Endothelial cell (in vitro differentiated cells): ENCODE data around the gene CCIN. TPM values are rescaled to one million over a fixed set of nuclear protein-coding genes. Genes with fewer than 3 reads are reported as not detected.
A peak's percentile ranks its signal among the peaks of the same experiment; 100 is the strongest.

Source experiments
- DNase-seq: peaks from one replicate; pipeline ENCODE4 v3.0.0; 2021; ENCODE audit warnings: low spot score
- H3K27ac Mint-ChIP-seq: one replicate; pipeline ENCODE4 v1.8.0; 2021; ENCODE audit warnings: mixed read lengths, inconsistent platforms; ENCODE audit not compliant: unreplicated experiment
- H3K27me3 Mint-ChIP-seq: one replicate; pipeline ENCODE4 v1.8.0; 2021; ENCODE audit warnings: mild to moderate bottlenecking, moderate library complexity, mixed read lengths, inconsistent platforms; ENCODE audit not compliant: unreplicated experiment
- H3K36me3 Mint-ChIP-seq: one replicate; pipeline ENCODE4 v1.8.0; 2021; ENCODE audit warnings: mild to moderate bottlenecking, low read depth, mixed read lengths, inconsistent platforms; ENCODE audit not compliant: unreplicated experiment
- H3K4me1 Mint-ChIP-seq: one replicate; pipeline ENCODE4 v1.8.0; 2021; ENCODE audit warnings: mild to moderate bottlenecking, mixed read lengths, inconsistent platforms; ENCODE audit not compliant: unreplicated experiment
- H3K4me3 Mint-ChIP-seq: one replicate; pipeline ENCODE4 v1.8.0; 2021; ENCODE audit warnings: mild to moderate bottlenecking, mixed read lengths, inconsistent platforms; ENCODE audit not compliant: unreplicated experiment
- H3K9me3 Mint-ChIP-seq: one replicate; pipeline ENCODE4 v1.8.0; 2021; ENCODE audit warnings: mixed read lengths, inconsistent platforms; ENCODE audit not compliant: unreplicated experiment
- CTCF ChIP-seq: fragments of 200-600 bp; sonication (generic); IDR thresholded peaks from one replicate; pipeline ENCODE4 v1.5.0; 2021; ENCODE audit warnings: antibody characterized with exemption; ENCODE audit not compliant: unreplicated experiment
- total RNA-seq: library from RNA; stranded (reverse); fragmentation: NEBNext Ultra II Directional; extraction: Animal tissue kit (Norgen Biotek cat#: 25700); gene quantifications from one replicate; pipeline ENCODE4 v1.2.1, GENCODE V29; 2021; ENCODE audit not compliant: unreplicated experiment

Gene CCIN
- total RNA-seq, 1 donor from 2014 or later: not detected

- TF ChIP-seq CTCF: no peak
- peaks cover 45% of the 10 kb centered on the region for H3K4me1 Mint-ChIP-seq
- H3K27me3 Mint-ChIP-seq: peaks cover 11% of the 10 kb centered on the region
- H3K27ac Mint-ChIP-seq: peak overlapping the region; percentile 81
- no peaks in the 10 kb centered on the region for H3K9me3 Mint-ChIP-seq
- H3K4me3 Mint-ChIP-seq: peak overlapping the region; percentile 0
- DNase-seq: no peak
- peaks cover 63% of the 10 kb centered on the region for H3K36me3 Mint-ChIP-seq
These were observed 45.4 kb downstream of the CCIN start for GRCh38 chr9:36214571-36214970.

- no peaks in the 10 kb centered on the region for H3K9me3 Mint-ChIP-seq
- DNase-seq: no peak
- peaks cover 18% of the 10 kb centered on the region for H3K4me1 Mint-ChIP-seq
- H3K27me3 Mint-ChIP-seq: peaks cover 5% of the 10 kb centered on the region
- H3K4me3 Mint-ChIP-seq: no peak overlapping the region
- no peak for TF ChIP-seq CTCF
- H3K27ac Mint-ChIP-seq: no peak overlapping the region
- peaks cover 63% of the 10 kb centered on the region for H3K36me3 Mint-ChIP-seq
These were observed 48.2 kb downstream of the CCIN start for GRCh38 chr9:36217256-36217968.

GRCh38 chr9:36218011-36218410 lies 48.8 kb downstream of the CCIN start:
- Mint-ChIP-seq H3K9me3 (no peaks in the 10 kb centered on the region), H3K4me3 (no peak overlapping the region), H3K27me3 (peaks cover 5% of the 10 kb centered on the region), H3K27ac (no peak overlapping the region), H3K4me1 (peaks cover 17% of the 10 kb centered on the region), H3K36me3 (peaks cover 66% of the 10 kb centered on the region)
- DNase-seq: no peak
- no peak for TF ChIP-seq CTCF

GRCh38 chr9:36218411-36218901 lies 49.3 kb downstream of the CCIN start:
- Mint-ChIP-seq H3K27ac (no peak overlapping the region), H3K4me3 (no peak overlapping the region), H3K4me1 (peaks cover 13% of the 10 kb centered on the region), H3K27me3 (peaks cover 7% of the 10 kb centered on the region), H3K9me3 (no peaks in the 10 kb centered on the region), H3K36me3 (peaks cover 66% of the 10 kb centered on the region)
- DNase-seq: no peak
- no peak for TF ChIP-seq CTCF

Other genes starting within 250 kb of the CCIN start
- gene OR2S2, start 211.2 kb upstream of the CCIN start, total RNA-seq: not detected
- 48.2 TPM for gene RECK, start 132.5 kb upstream of the CCIN start, total RNA-seq
- gene GLIPR2, start 32.7 kb upstream of the CCIN start, total RNA-seq: 6.3 TPM
- gene CLTA, start 21.5 kb downstream of the CCIN start, total RNA-seq: 330 TPM
- 12.0 TPM for gene GNE, start 89.1 kb downstream of the CCIN start, total RNA-seq
- gene RNF38, start 230.9 kb downstream of the CCIN start, total RNA-seq: 71.1 TPM